H9 (cell line): ENCODE results near the gene CDK5R1. TPM values are rescaled to one million over a fixed set of nuclear protein-coding genes. Genes with fewer than 3 reads are reported as not detected.

Source experiments
- DNase-seq: peaks from one replicate; pipeline ENCODE4 v3.0.0-alpha.2; 2017
- H2AFZ ChIP-seq: one replicate; pipeline ENCODE4 v1.6.1; 2013; ENCODE audit warnings: mild to moderate bottlenecking, low read length, control low read depth, moderate library complexity
- H2AK5ac ChIP-seq: 2 replicates; pipeline ENCODE4 v1.6.1; 2013; ENCODE audit warnings: low read length, control low read depth, mixed read lengths; ENCODE audit not compliant: insufficient read length
- H2BK120ac ChIP-seq: one replicate; pipeline ENCODE4 v1.6.1; 2013; ENCODE audit warnings: low read depth, mild to moderate bottlenecking, low read length, control low read depth, inconsistent platforms; ENCODE audit not compliant: poor library complexity, severe bottlenecking
- H2BK12ac ChIP-seq: 2 replicates; pipeline ENCODE4 v1.6.1; 2013; ENCODE audit warnings: low read length, control low read depth, mixed read lengths, low read depth; ENCODE audit not compliant: insufficient read length
- H2BK15ac ChIP-seq: 2 replicates; pipeline ENCODE4 v1.6.1; 2013; ENCODE audit warnings: low read depth, low read length, control low read depth
- H2BK20ac ChIP-seq: one replicate; pipeline ENCODE4 v1.6.1; 2013; ENCODE audit warnings: low read depth, mild to moderate bottlenecking, low read length, control low read depth, inconsistent platforms; ENCODE audit not compliant: poor library complexity, severe bottlenecking
- H2BK5ac ChIP-seq: 2 replicates; pipeline ENCODE4 v1.6.1; 2013; ENCODE audit warnings: low read length, control low read depth, mixed read lengths; ENCODE audit not compliant: insufficient read length
- H3K14ac ChIP-seq: 2 replicates; pipeline ENCODE4 v1.6.1; 2013; ENCODE audit warnings: low read length, control low read depth; ENCODE audit not compliant: insufficient read depth
- H3K18ac ChIP-seq: 2 replicates; pipeline ENCODE4 v1.6.1; 2013; ENCODE audit warnings: low read depth, mild to moderate bottlenecking, mixed read lengths, low read length, control low read depth; ENCODE audit not compliant: insufficient read length
- H3K23ac ChIP-seq: 2 replicates; pipeline ENCODE4 v1.6.1; 2013; ENCODE audit warnings: low read length, control low read depth, mixed read lengths, low read depth; ENCODE audit not compliant: insufficient read length
- H3K23me2 ChIP-seq: 2 replicates; pipeline ENCODE4 v1.6.1; 2013; ENCODE audit warnings: low read depth, mild to moderate bottlenecking, mixed read lengths, low read length, control low read depth; ENCODE audit not compliant: insufficient read length, poor library complexity, severe bottlenecking
- H3K27ac ChIP-seq: 2 replicates; pipeline ENCODE4 v1.5.1; 2013; ENCODE audit warnings: low read length, control low read depth, mixed read lengths, low read depth; ENCODE audit not compliant: insufficient read length
- H3K27me3 ChIP-seq: 2 replicates; pipeline ENCODE4 v1.6.1; 2013; ENCODE audit warnings: low read length, control low read depth, inconsistent platforms; ENCODE audit not compliant: insufficient read depth
- H3K4ac ChIP-seq: 2 replicates; pipeline ENCODE4 v1.6.1; 2013; ENCODE audit warnings: low read depth, mild to moderate bottlenecking, control low read depth, inconsistent platforms, low read length, moderate library complexity
- H3K4me1 ChIP-seq: 2 replicates; pipeline ENCODE4 v1.6.1; 2013; ENCODE audit warnings: low read length, control low read depth, inconsistent platforms; ENCODE audit not compliant: insufficient read depth
- H3K4me2 ChIP-seq: 2 replicates; pipeline ENCODE4 v1.6.1; 2013; ENCODE audit warnings: low read length, control low read depth, mixed read lengths; ENCODE audit not compliant: insufficient read length, insufficient read depth
- H3K56ac ChIP-seq: 2 replicates; pipeline ENCODE4 v1.6.1; 2013; ENCODE audit warnings: low read depth, mild to moderate bottlenecking, mixed read lengths, low read length, control low read depth; ENCODE audit not compliant: insufficient read length
- H3K79me1 ChIP-seq: 2 replicates; pipeline ENCODE4 v1.6.1; 2013; ENCODE audit warnings: low read depth, mild to moderate bottlenecking, moderate library complexity, low read length, control low read depth, inconsistent platforms; ENCODE audit not compliant: insufficient read depth, poor library complexity, severe bottlenecking
- H3K79me2 ChIP-seq: 2 replicates; pipeline ENCODE4 v1.6.1; 2013; ENCODE audit warnings: low read length, control low read depth, inconsistent platforms; ENCODE audit not compliant: insufficient read depth
- H3K9ac ChIP-seq: 2 replicates; pipeline ENCODE4 v1.6.1; 2013; ENCODE audit warnings: low read length, control low read depth, mixed read lengths; ENCODE audit not compliant: insufficient read length; ENCODE audit errors: extremely low read depth
- H3K9me3 ChIP-seq: one replicate; pipeline ENCODE4 v1.6.1; 2013; ENCODE audit warnings: low read depth, low read length, inconsistent platforms; ENCODE audit not compliant: control insufficient read depth
- H3T11ph ChIP-seq: one replicate; pipeline ENCODE4 v1.6.1; 2013; ENCODE audit warnings: mild to moderate bottlenecking, low read length, control low read depth, inconsistent platforms
- H4K20me1 ChIP-seq: one replicate; pipeline ENCODE4 v1.6.1; 2013; ENCODE audit not compliant: control insufficient read depth, insufficient read length, insufficient read depth
- H4K5ac ChIP-seq: 2 replicates; pipeline ENCODE4 v1.6.1; 2013; ENCODE audit warnings: low read depth, mild to moderate bottlenecking, mixed read lengths, low read length, control low read depth; ENCODE audit not compliant: insufficient read length
- H4K8ac ChIP-seq: replicated peaks from 2 replicates; pipeline ENCODE4 v1.6.1; 2013; ENCODE audit warnings: low read length, control low read depth, mixed read lengths, low read depth; ENCODE audit not compliant: insufficient read length
- H4K91ac ChIP-seq: 2 replicates; pipeline ENCODE4 v1.6.1; 2013; ENCODE audit warnings: low read depth, mild to moderate bottlenecking, moderate library complexity, mixed read lengths, low read length, control low read depth; ENCODE audit not compliant: insufficient read length
- H3K27ac Mint-ChIP-seq, 3 experiments: 2 replicates in 2 of 3; 3 replicates in 1 of 3; pipeline ENCODE4 v1.8.0; 2020 to 2021; ENCODE audit warnings: mixed read lengths in 3 of 3, mild to moderate bottlenecking in 1 of 3, moderate library complexity in 1 of 3
- H3K27me3 Mint-ChIP-seq: 2 replicates; pipeline ENCODE4 v1.8.0; 2021; ENCODE audit warnings: low read depth, mild to moderate bottlenecking, moderate library complexity, mixed read lengths
- H3K36me3 Mint-ChIP-seq, 3 experiments: 2 replicates in 2 of 3; 3 replicates in 1 of 3; pipeline ENCODE4 v1.8.0; 2020 to 2021; ENCODE audit warnings: low read depth in 3 of 3, mixed read lengths in 3 of 3; ENCODE audit not compliant: insufficient read depth in 1 of 3
- H3K4me1 Mint-ChIP-seq, 2 experiments: 2 replicates each; pipeline ENCODE4 v1.8.0; 2020; ENCODE audit warnings: mixed read lengths in 2 of 2
- H3K4me3 Mint-ChIP-seq, 2 experiments: 2 replicates in 1 of 2; 3 replicates in 1 of 2; pipeline ENCODE4 v1.8.0; 2020 to 2021; ENCODE audit warnings: mild to moderate bottlenecking in 2 of 2, mixed read lengths in 2 of 2, moderate library complexity in 1 of 2
- H3K9me3 Mint-ChIP-seq, 2 experiments: 2 replicates in 1 of 2; 3 replicates in 1 of 2; pipeline ENCODE4 v1.8.0; 2020; ENCODE audit warnings: mild to moderate bottlenecking in 2 of 2, mixed read lengths in 2 of 2, moderate library complexity in 1 of 2
- CTCF ChIP-seq: fragments of 200-600 bp; sonication (generic); conservative IDR thresholded peaks from 3 replicates; pipeline ENCODE4 v1.8.0; 2021; ENCODE audit warnings: antibody characterized with exemption, mild to moderate bottlenecking
- WGBS: extraction: QIAGEN DNeasy Blood & Tissue Kit; methylation state at CpG from one replicate; pipeline ENCODE4 v1.1.7; 2013; ENCODE audit warnings: missing lambda C conversion rate, low lambda C conversion rate, mixed read lengths; ENCODE audit not compliant: insufficient read length; ENCODE audit errors: extremely low coverage; 5-methylcytosine and 5-hydroxymethylcytosine counted together
- total RNA-seq: library from RNA; stranded (reverse); gene quantifications from 2 replicates; pipeline ENCODE4 v1.2.1, GENCODE V29; 2021

CDK5R1 gene
- total RNA-seq, 1 experiment from 2014 or later = 11.4 TPM

GRCh38 chr17:32444301-32445073 lies 42.3 kb upstream of the CDK5R1 start, which contains the start of gene PSMD11:
PSMD11 (plus strand) TSS chr17:32444510; CDS start chr17:32444524, 14 bp downstream.
- Histone ChIP-seq H3K9me3 (no peaks in the 10 kb centered on the region), H3K79me2 (peaks cover 22% of the 10 kb centered on the region), H3K79me1 (no peaks in the 10 kb centered on the region), H3K23ac (no peak within 1 kb of the TSS), H3T11ph (no peak within 1 kb of the TSS), H4K5ac (no peak within 1 kb of the TSS), H3K14ac (peak within 1 kb of the TSS; percentile 99), H4K91ac (no peak within 1 kb of the TSS), H2AK5ac (no peak within 1 kb of the TSS), H3K18ac (peak within 1 kb of the TSS; percentile 93), H3K9ac (peak within 1 kb of the TSS; percentile 95), H3K23me2 (peaks cover 16% of the 10 kb centered on the region), H2BK20ac (no peak within 1 kb of the TSS), H3K4ac (no peak within 1 kb of the TSS; the same call in 1 of the 2 replicates), H4K20me1 (no peaks in the 10 kb centered on the region), H4K8ac (no peak within 1 kb of the TSS), H2BK5ac (no peak within 1 kb of the TSS), H2BK120ac (no peak within 1 kb of the TSS), H3K4me2 (peak within 1 kb of the TSS; percentile 97), H2BK15ac (no peak within 1 kb of the TSS; the same call in 1 of the 2 replicates), H2AFZ (peak within 1 kb of the TSS; percentile 81), H3K56ac (no peak within 1 kb of the TSS), H2BK12ac (no peak within 1 kb of the TSS), H3K4me1 (no peaks in the 10 kb centered on the region), H3K27me3 (no peaks in the 10 kb centered on the region; the same call in 1 of the 2 replicates), H3K27ac (no peak within 1 kb of the TSS)
- TF ChIP-seq CTCF = peak; percentile 99
- peak; percentile 100 for DNase-seq
- peaks cover 8 to 16% of the 10 kb centered on the region in 2 experiments; a peak in 4 of 5 replicates for H3K9me3 Mint-ChIP-seq
- peaks cover 17 to 31% (median 29%) of the 10 kb centered on the region in 3 experiments for H3K36me3 Mint-ChIP-seq
- peaks cover 30% of the 10 kb centered on the region for H3K27me3 Mint-ChIP-seq
- WGBS = no CpG with 5 or more reads among the region's 74 CpGs
- peak within 1 kb of the TSS; percentile 94 to 95 for H3K4me3 Mint-ChIP-seq
- H3K27ac Mint-ChIP-seq = peak within 1 kb of the TSS; percentile 34 to 94 (median 76); a peak in 6 of 7 replicates
- H3K4me1 Mint-ChIP-seq = peaks cover 20 to 23% of the 10 kb centered on the region in 2 experiments
